ENCODE results near the gene CDH11.

The CDH11 gene

DNA sequence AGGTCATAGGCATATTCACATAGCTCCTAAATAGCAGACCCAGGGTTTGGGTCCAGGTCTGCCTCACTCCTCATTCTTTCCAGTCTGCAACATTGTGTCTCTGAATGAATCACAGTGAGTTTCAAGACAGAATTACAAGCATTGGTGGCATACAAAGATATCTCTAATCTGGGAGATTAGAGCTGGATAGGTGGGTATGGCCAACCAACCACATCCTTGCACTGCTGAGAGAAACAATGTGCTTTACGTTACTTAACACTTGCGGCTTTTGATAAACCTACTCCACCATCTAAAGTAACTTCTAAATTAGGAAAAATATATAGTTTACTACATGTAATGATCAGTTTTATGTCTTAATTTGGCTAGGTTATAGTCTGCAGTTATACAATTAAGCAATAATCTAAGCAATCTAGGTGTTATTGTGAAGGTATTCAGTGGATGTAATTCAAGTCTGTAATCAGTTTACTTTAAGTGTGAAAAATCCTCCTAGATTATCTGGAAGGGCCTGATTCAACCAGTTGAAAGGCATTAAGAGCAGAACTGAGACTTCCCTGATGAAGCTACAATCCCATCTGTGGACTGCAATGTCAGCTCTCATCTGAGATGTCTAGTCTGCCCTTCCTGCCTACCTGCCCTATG, 26.7 kb downstream of the CDH11 start:
- Histone ChIP-seq H3K9me2 (replicated peaks; ENCODE audit: control insufficient read depth, low read length) (no peaks in the 10 kb centered on the region), H3K36me3 (ENCODE audit: control insufficient read depth, low read length) (no peaks in the 10 kb centered on the region)

GRCh38 chr16:65094009-65094408, 27.9 kb downstream of the CDH11 start:
- no peaks in the 10 kb centered on the region for H4K20me1 ChIP-seq (ENCODE audit: control insufficient read depth, insufficient read depth, low read depth, low read length)

More for the DNA sequence above, 26.7 kb downstream of the CDH11 start:
- H3F3A ChIP-seq (ENCODE audit: control insufficient read depth, insufficient read depth): no peaks in the 10 kb centered on the region
- H4K20me1 ChIP-seq (ENCODE audit: control insufficient read depth, insufficient read depth, low read depth, low read length): no peaks in the 10 kb centered on the region
- H3K27ac ChIP-seq (ENCODE audit: low read depth, low read length): no peak overlapping the region
- H3K79me2 ChIP-seq (ENCODE audit: control insufficient read depth, low read length): no peaks in the 10 kb centered on the region
- H3K4me1 ChIP-seq (ENCODE audit: control insufficient read depth, low read length): no peaks in the 10 kb centered on the region
- no peak for TF ChIP-seq EZH2phosphoT487 (IDR thresholded peaks at IDR 0.05; ENCODE audit: borderline replicate concordance, low read length)
- TF ChIP-seq, protein P1, sequence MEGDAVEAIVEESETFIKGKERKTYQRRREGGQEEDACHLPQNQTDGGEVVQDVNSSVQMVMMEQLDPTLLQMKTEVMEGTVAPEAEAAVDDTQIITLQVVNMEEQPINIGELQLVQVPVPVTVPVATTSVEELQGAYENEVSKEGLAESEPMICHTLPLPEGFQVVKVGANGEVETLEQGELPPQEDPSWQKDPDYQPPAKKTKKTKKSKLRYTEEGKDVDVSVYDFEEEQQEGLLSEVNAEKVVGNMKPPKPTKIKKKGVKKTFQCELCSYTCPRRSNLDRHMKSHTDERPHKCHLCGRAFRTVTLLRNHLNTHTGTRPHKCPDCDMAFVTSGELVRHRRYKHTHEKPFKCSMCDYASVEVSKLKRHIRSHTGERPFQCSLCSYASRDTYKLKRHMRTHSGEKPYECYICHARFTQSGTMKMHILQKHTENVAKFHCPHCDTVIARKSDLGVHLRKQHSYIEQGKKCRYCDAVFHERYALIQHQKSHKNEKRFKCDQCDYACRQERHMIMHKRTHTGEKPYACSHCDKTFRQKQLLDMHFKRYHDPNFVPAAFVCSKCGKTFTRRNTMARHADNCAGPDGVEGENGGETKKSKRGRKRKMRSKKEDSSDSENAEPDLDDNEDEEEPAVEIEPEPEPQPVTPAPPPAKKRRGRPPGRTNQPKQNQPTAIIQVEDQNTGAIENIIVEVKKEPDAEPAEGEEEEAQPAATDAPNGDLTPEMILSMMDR (IDR thresholded peaks at IDR 0.05; ENCODE audit: low read depth, low read length, poor library complexity, severe bottlenecking): no peak
- no peak overlapping the region for H3K4me2 ChIP-seq (ENCODE audit: low read length)
- H3K27me3 ChIP-seq (ENCODE audit: control insufficient read depth, low read length): no peaks in the 10 kb centered on the region
- H3K9me3 ChIP-seq (ENCODE audit: control insufficient read depth, insufficient read depth, low read length): no peaks in the 10 kb centered on the region
- no peak overlapping the region for H3K4me3 ChIP-seq (ENCODE audit: low read length)

GRCh38 chr16:65083164-65083857, 38.6 kb downstream of the CDH11 start:
- no peaks in the 10 kb centered on the region for H3K36me3 ChIP-seq (ENCODE audit: control insufficient read depth, low read length)
- H3K27me3 ChIP-seq (ENCODE audit: control insufficient read depth, low read length): no peaks in the 10 kb centered on the region
- no peaks in the 10 kb centered on the region for H3K4me1 ChIP-seq (ENCODE audit: control insufficient read depth, low read length)
- TF ChIP-seq, protein P1 (IDR thresholded peaks at IDR 0.05; ENCODE audit: low read depth, low read length, poor library complexity, severe bottlenecking): no peak
- TF ChIP-seq EZH2phosphoT487 (IDR thresholded peaks at IDR 0.05; ENCODE audit: borderline replicate concordance, low read length): no peak
- H3K9me3 ChIP-seq (ENCODE audit: control insufficient read depth, insufficient read depth, low read length): no peaks in the 10 kb centered on the region
- no peaks in the 10 kb centered on the region for H3K9me2 ChIP-seq (replicated peaks; ENCODE audit: control insufficient read depth, low read length)
- H3F3A ChIP-seq (ENCODE audit: control insufficient read depth, insufficient read depth): no peaks in the 10 kb centered on the region
- H4K20me1 ChIP-seq (ENCODE audit: control insufficient read depth, insufficient read depth, low read depth, low read length): no peaks in the 10 kb centered on the region
- H3K4me3 ChIP-seq (ENCODE audit: low read length): no peak overlapping the region
- no peak overlapping the region for H3K4me2 ChIP-seq (ENCODE audit: low read length)
- no peaks in the 10 kb centered on the region for H3K79me2 ChIP-seq (ENCODE audit: control insufficient read depth, low read length)
- no peak overlapping the region for H3K27ac ChIP-seq (ENCODE audit: low read depth, low read length)

More at GRCh38 chr16:65094009-65094408, 27.9 kb downstream of the CDH11 start:
- H3K9me3 ChIP-seq (ENCODE audit: control insufficient read depth, insufficient read depth, low read length): no peaks in the 10 kb centered on the region
- no peaks in the 10 kb centered on the region for H3K4me1 ChIP-seq (ENCODE audit: control insufficient read depth, low read length)
- H3K9me2 ChIP-seq (replicated peaks; ENCODE audit: control insufficient read depth, low read length): no peaks in the 10 kb centered on the region
- H3K27ac ChIP-seq (ENCODE audit: low read depth, low read length): no peak overlapping the region
- H3K4me2 ChIP-seq (ENCODE audit: low read length): no peak overlapping the region
- H3K36me3 ChIP-seq (ENCODE audit: control insufficient read depth, low read length): no peaks in the 10 kb centered on the region
- H3K79me2 ChIP-seq (ENCODE audit: control insufficient read depth, low read length): no peaks in the 10 kb centered on the region
- no peak overlapping the region for H3K4me3 ChIP-seq (ENCODE audit: low read length)
- no peaks in the 10 kb centered on the region for H3K27me3 ChIP-seq (ENCODE audit: control insufficient read depth, low read length)
- TF ChIP-seq, protein P1 (IDR thresholded peaks at IDR 0.05; ENCODE audit: low read depth, low read length, poor library complexity, severe bottlenecking): no peak
- no peak for TF ChIP-seq EZH2phosphoT487 (IDR thresholded peaks at IDR 0.05; ENCODE audit: borderline replicate concordance, low read length)
- H3F3A ChIP-seq (ENCODE audit: control insufficient read depth, insufficient read depth): no peaks in the 10 kb centered on the region

Data from DOHH2 (cell line).